GM12891 (cell line): ENCODE data around the gene STIL.
"Not testable (repeated sequence)": the region's sequence is repeated elsewhere in the genome, so short reads cannot be mapped to it uniquely, and the experiment has no call there.

Experiments used
- DNase-seq: peaks from one replicate; pipeline ENCODE4 v3.0.0; 2011; ENCODE audit warnings: low spot score; ENCODE audit not compliant: insufficient read length
- FAIRE-seq: peaks from 2 replicates; lab custom pipeline; 2011; peaks lifted over from hg19 to GRCh38; lab: Jason Lieb, UNC
- PAX5 ChIP-seq: IDR thresholded peaks from 2 replicates; pipeline ENCODE4 v1.6.1; 2011; ENCODE audit warnings: low read length, moderate library complexity, mild to moderate bottlenecking; ENCODE audit not compliant: insufficient read depth, severe bottlenecking
- POLR2A ChIP-seq: IDR thresholded peaks from 2 replicates; pipeline ENCODE4 v1.6.1; 2011; ENCODE audit warnings: low read depth, low read length, control low read depth
- POLR2AphosphoS5 ChIP-seq: IDR thresholded peaks from 2 replicates; pipeline ENCODE4 v1.6.1; 2011; ENCODE audit warnings: low read depth, low read length, control low read depth
- POU2F2 ChIP-seq: IDR thresholded peaks from 2 replicates; pipeline ENCODE4 v1.6.1; 2011; ENCODE audit warnings: low read depth, mild to moderate bottlenecking, control low read depth, low read length, moderate library complexity
- SPI1 ChIP-seq: IDR thresholded peaks from 2 replicates; pipeline ENCODE4 v1.6.1; 2011; ENCODE audit warnings: low read depth, low read length, control low read depth
- TAF1 ChIP-seq: IDR thresholded peaks from 2 replicates; pipeline ENCODE4 v1.6.1; 2011; ENCODE audit warnings: low read depth, low read length, control low read depth

The STIL gene

GRCh38 chr1:47324682-47325081 is 10.7 kb upstream of the STIL start:
- TF ChIP-seq PAX5 (no peak), SPI1 (no peak), POU2F2 (no peak), TAF1 (no peak), POLR2AphosphoS5 (no peak), POLR2A (no peak)
- no peak for DNase-seq
- no peak for FAIRE-seq

GRCh38 chr1:47323599-47324031 is 9.7 kb upstream of the STIL start:
- TF ChIP-seq POLR2AphosphoS5 (no peak), SPI1 (no peak), POU2F2 (no peak), PAX5 (no peak), POLR2A (no peak), TAF1 (no peak)
- no peak for FAIRE-seq
- no peak for DNase-seq

- FAIRE-seq, DNase-seq: not testable (repeated sequence)
Measured at GRCh38 chr1:47319968-47320367, 6.0 kb upstream of the STIL start.

- TF ChIP-seq SPI1: no peak
- no peak for TF ChIP-seq TAF1
- no peak for TF ChIP-seq POLR2AphosphoS5
- TF ChIP-seq PAX5: no peak
- no peak for TF ChIP-seq POU2F2
- no peak for TF ChIP-seq POLR2A
- FAIRE-seq: no peak
- no peak for DNase-seq
Measured at GRCh38 chr1:47317841-47318240, 3.9 kb upstream of the STIL start.

- no peak for DNase-seq
- no peak for TF ChIP-seq TAF1
- no peak for TF ChIP-seq POLR2A
- TF ChIP-seq POU2F2: no peak
- TF ChIP-seq PAX5: no peak
- no peak for TF ChIP-seq SPI1
- TF ChIP-seq POLR2AphosphoS5: no peak
- FAIRE-seq: no peak
Measured at GRCh38 chr1:47309427-47309826, 4.5 kb downstream of the STIL start.

- DNase-seq (no peak), FAIRE-seq (no peak)
- no peak for TF ChIP-seq SPI1
- no peak for TF ChIP-seq POLR2A
- no peak for TF ChIP-seq POLR2AphosphoS5
- TF ChIP-seq PAX5: no peak
- no peak for TF ChIP-seq TAF1
Measured at GRCh38 chr1:47302472-47302871, 11.5 kb downstream of the STIL start.

GRCh38 chr1:47298025-47298699 is 15.8 kb downstream of the STIL start:
- no peak for FAIRE-seq
- TF ChIP-seq SPI1: no peak
- TF ChIP-seq TAF1: no peak
- TF ChIP-seq POLR2AphosphoS5: no peak
- TF ChIP-seq POLR2A: no peak
- TF ChIP-seq PAX5: no peak
- TF ChIP-seq POU2F2: no peak
- DNase-seq: no peak

GRCh38 chr1:47295579-47295978 is 18.4 kb downstream of the STIL start:
- FAIRE-seq (no peak), DNase-seq (no peak)
- TF ChIP-seq POLR2A: no peak
- TF ChIP-seq SPI1: no peak
- no peak for TF ChIP-seq POU2F2
- no peak for TF ChIP-seq PAX5
- TF ChIP-seq POLR2AphosphoS5: no peak
- TF ChIP-seq TAF1: no peak

GRCh38 chr1:47294863-47295262 is 19.1 kb downstream of the STIL start:
- not testable (repeated sequence) for FAIRE-seq, DNase-seq

GRCh38 chr1:47288116-47288515 is 25.8 kb downstream of the STIL start:
- not testable (repeated sequence) for FAIRE-seq, DNase-seq
- TF ChIP-seq SPI1: peak; percentile 61
